Measurements from ENCODE around the gene ZNF521. TPM values are rescaled to one million over a fixed set of nuclear protein-coding genes. Genes with fewer than 3 reads are reported as not detected.

ZNF521 gene
- total RNA-seq, 2 donors from 2014 or later, result 21.4 to 26.9 TPM

DNA sequence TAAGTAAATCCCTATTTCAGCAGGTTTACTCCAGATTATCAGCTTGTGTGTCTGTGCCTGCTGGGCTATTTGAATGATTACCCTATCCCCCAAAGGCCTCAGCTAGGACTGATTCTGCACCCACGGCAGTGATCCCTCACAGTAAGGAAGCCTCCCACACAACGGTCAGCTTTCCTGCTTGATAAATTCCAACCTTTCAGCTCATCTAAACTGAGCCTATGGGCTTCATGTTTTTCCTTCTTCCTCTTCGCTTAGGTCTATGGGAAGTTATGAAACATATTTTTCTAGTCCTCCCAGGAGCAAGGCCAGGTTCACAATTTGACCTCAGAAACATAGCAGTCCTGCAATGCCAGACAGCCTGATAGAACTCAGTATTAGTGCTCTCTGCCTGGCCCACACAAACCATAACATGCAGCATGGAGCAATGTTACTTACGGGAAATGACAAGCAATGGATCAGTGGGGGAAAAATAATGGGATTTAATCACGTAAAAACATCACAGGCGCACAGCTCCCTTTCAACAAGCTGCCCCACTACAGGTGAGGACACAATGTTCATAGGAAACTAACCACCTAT is 170.9 kb downstream of the ZNF521 start:
- DNase-seq, result peak; percentile 45
- no peak overlapping the region for H3K9ac ChIP-seq (ENCODE audit: extremely low read depth, low read length, poor library complexity, severe bottlenecking)
- peaks cover 14% of the 10 kb centered on the region for H3K27me3 ChIP-seq (ENCODE audit: control insufficient read depth, insufficient read depth, low read length, poor library complexity, severe bottlenecking)
- Mint-ChIP-seq H3K36me3 (ENCODE audit: low read depth) (no peaks in the 10 kb centered on the region), H3K27me3 (ENCODE audit: insufficient read depth) (peaks cover 10% of the 10 kb centered on the region), H3K9me3 (no peaks in the 10 kb centered on the region), H3K4me1 (peaks cover 10% of the 10 kb centered on the region), H3K4me3 (no peak overlapping the region), H3K27ac (no peak overlapping the region)
- no peak overlapping the region for H3K27ac ChIP-seq (ENCODE audit: low read depth, low read length)
- TF ChIP-seq, protein P1, sequence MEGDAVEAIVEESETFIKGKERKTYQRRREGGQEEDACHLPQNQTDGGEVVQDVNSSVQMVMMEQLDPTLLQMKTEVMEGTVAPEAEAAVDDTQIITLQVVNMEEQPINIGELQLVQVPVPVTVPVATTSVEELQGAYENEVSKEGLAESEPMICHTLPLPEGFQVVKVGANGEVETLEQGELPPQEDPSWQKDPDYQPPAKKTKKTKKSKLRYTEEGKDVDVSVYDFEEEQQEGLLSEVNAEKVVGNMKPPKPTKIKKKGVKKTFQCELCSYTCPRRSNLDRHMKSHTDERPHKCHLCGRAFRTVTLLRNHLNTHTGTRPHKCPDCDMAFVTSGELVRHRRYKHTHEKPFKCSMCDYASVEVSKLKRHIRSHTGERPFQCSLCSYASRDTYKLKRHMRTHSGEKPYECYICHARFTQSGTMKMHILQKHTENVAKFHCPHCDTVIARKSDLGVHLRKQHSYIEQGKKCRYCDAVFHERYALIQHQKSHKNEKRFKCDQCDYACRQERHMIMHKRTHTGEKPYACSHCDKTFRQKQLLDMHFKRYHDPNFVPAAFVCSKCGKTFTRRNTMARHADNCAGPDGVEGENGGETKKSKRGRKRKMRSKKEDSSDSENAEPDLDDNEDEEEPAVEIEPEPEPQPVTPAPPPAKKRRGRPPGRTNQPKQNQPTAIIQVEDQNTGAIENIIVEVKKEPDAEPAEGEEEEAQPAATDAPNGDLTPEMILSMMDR (conservative IDR thresholded peaks at IDR 0.05), result no peak
- H3K9me3 ChIP-seq (ENCODE audit: control insufficient read depth, low read length), result no peaks in the 10 kb centered on the region
- H3K36me3 ChIP-seq (ENCODE audit: control insufficient read depth, insufficient read depth, low read length), result no peaks in the 10 kb centered on the region
- peaks cover 5% of the 10 kb centered on the region for H3K4me1 ChIP-seq (ENCODE audit: control insufficient read depth, insufficient read depth, low read length)
- WGBS, 2 experiments (ENCODE audit: insufficient coverage in 1 of 2, insufficient read length in 1 of 2), result 71 to 79% methylated on average over 2 to 6 of the region's 6 CpGs
- no peak overlapping the region for H3K4me3 ChIP-seq (ENCODE audit: low read length)

DNA sequence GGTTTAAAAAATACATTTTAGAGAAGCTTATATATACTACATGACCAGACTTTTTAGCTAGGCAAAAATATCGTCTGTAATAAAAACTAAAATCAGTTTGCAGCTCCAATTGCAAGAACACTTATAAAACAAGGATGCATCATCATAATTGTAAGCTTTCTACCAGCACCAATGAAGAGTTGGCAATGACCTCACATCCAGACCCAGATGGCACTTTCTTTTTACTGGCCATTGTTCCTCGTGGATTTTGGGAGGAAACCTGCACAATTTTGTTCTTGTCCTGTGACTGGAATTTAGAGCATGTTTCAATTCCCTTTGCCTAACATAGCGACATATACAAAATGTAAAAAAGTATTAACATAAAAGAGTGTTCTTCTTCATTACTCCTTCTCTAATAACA is 174.3 kb downstream of the ZNF521 start:
- Histone ChIP-seq H3K27me3 (ENCODE audit: control insufficient read depth, insufficient read depth, low read length, poor library complexity, severe bottlenecking) (peaks cover 14% of the 10 kb centered on the region), H3K4me1 (ENCODE audit: control insufficient read depth, insufficient read depth, low read length) (peaks cover 5% of the 10 kb centered on the region), H3K36me3 (ENCODE audit: control insufficient read depth, insufficient read depth, low read length) (no peaks in the 10 kb centered on the region), H3K9me3 (ENCODE audit: control insufficient read depth, low read length) (no peaks in the 10 kb centered on the region), H3K27ac (ENCODE audit: low read depth, low read length) (no peak overlapping the region), H3K9ac (ENCODE audit: extremely low read depth, low read length, poor library complexity, severe bottlenecking) (no peak overlapping the region), H3K4me3 (ENCODE audit: low read length) (no peak overlapping the region)
- Mint-ChIP-seq H3K9me3 (no peaks in the 10 kb centered on the region), H3K27ac (no peak overlapping the region), H3K4me3 (no peak overlapping the region), H3K27me3 (ENCODE audit: insufficient read depth) (peaks cover 10% of the 10 kb centered on the region), H3K4me1 (peaks cover 16% of the 10 kb centered on the region), H3K36me3 (ENCODE audit: low read depth) (no peaks in the 10 kb centered on the region)
- TF ChIP-seq, protein P1 (conservative IDR thresholded peaks at IDR 0.05), result no peak
- DNase-seq, result no peak
- WGBS, 2 experiments (ENCODE audit: insufficient coverage in 1 of 2, insufficient read length in 1 of 2), result 87 to 100% methylated on average over 1 to 3 of the region's 3 CpGs

DNA sequence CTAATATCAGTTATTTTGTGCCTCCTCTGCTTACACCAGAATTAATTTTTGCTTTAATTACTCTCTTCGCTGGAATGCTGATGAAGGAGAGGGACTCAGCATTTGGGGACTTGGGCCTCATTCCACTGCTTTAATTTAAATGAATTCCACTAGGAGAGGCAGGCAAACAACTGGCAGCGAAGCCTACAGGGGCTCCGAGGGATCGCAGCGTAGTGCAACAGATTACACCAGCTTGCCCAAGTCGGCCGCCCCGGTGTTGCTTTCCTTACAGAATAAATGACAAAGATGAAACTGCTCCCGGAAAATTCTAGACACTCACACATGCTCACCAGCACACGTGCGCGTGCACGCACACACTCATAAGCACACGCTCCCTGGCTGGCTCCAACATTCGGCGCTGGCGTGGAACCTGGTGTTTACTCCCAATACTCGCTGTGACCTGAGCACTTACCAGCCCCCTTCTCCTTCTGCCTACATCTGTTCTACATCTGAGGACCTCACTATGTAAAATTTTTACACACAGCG is 175.4 kb downstream of the ZNF521 start:
- peaks cover 17% of the 10 kb centered on the region for H3K4me1 Mint-ChIP-seq
- Histone ChIP-seq H3K27me3 (ENCODE audit: control insufficient read depth, insufficient read depth, low read length, poor library complexity, severe bottlenecking) (peaks cover 14% of the 10 kb centered on the region), H3K4me1 (ENCODE audit: control insufficient read depth, insufficient read depth, low read length) (peaks cover 5% of the 10 kb centered on the region), H3K36me3 (ENCODE audit: control insufficient read depth, insufficient read depth, low read length) (no peaks in the 10 kb centered on the region), H3K9me3 (ENCODE audit: control insufficient read depth, low read length) (no peaks in the 10 kb centered on the region), H3K27ac (ENCODE audit: low read depth, low read length) (peak overlapping the region; percentile 49), H3K4me3 (ENCODE audit: low read length) (no peak overlapping the region), H3K9ac (ENCODE audit: extremely low read depth, low read length, poor library complexity, severe bottlenecking) (no peak overlapping the region)
- DNase-seq, result no peak
- WGBS, 2 experiments (ENCODE audit: insufficient coverage in 1 of 2, insufficient read length in 1 of 2), result 95 to 97% methylated on average over 15 to 19 of the region's 19 CpGs
- no peaks in the 10 kb centered on the region for H3K9me3 Mint-ChIP-seq
- peaks cover 7% of the 10 kb centered on the region for H3K27me3 Mint-ChIP-seq (ENCODE audit: insufficient read depth)
- H3K36me3 Mint-ChIP-seq (ENCODE audit: low read depth), result no peaks in the 10 kb centered on the region
- no peak overlapping the region for H3K4me3 Mint-ChIP-seq
- H3K27ac Mint-ChIP-seq, result no peak overlapping the region
- TF ChIP-seq, protein P1 (conservative IDR thresholded peaks at IDR 0.05), result peak; percentile 33
